GM12878 (cell line): Measurements from ENCODE around the gene LTBP2. TPM values are rescaled to one million over a fixed set of nuclear protein-coding genes. Genes with fewer than 3 reads are reported as not detected.

Experiments
- ATAC-seq: fragments of 200-7000 bp; cut with Tn5 transposase; 3 replicates; pipeline ENCODE4 v1.9.1; 2020; ENCODE audit warnings: mild to moderate bottlenecking, moderate library complexity
- BruUV-seq: library from RNA; stranded (reverse); fragments of 400-500 nt; replicated peaks from 2 replicates; lab custom pipeline; 2021; lab: Mats Ljungman, UMichigan
- CTCF ChIA-PET: fragments of 300-600 bp; sonication (Branson Sonifier 250); formaldehyde crosslinking; extraction: SDS; loops from one replicate; lab custom pipeline; 2021; ENCODE audit warnings: inconsistent platforms; lab: Yijun Ruan, JAX
- POLR2A ChIA-PET: fragments of 350-600 bp; formaldehyde crosslinking; extraction: SDS; loops from one replicate; lab custom pipeline; 2021; ENCODE audit warnings: inconsistent platforms; lab: Charles Lee
- RAD21 ChIA-PET: fragments of 300-600 bp; sonication (Branson Sonifier 250); formaldehyde crosslinking; loops from one replicate; lab custom pipeline; 2023; ENCODE audit warnings: antibody characterized with exemption; ENCODE audit not compliant: unreplicated experiment; lab: Charles Lee
- SMC1A ChIA-PET: fragments of 300-600 bp; sonication (Branson Sonifier 250); formaldehyde crosslinking; loops from one replicate; lab custom pipeline; 2023; ENCODE audit not compliant: unreplicated experiment, uncharacterized antibody; lab: Charles Lee
- DNase-seq: peaks from one replicate; pipeline ENCODE4 v3.0.0-alpha.2; 2011; ENCODE audit warnings: low read depth, low spot score
- FAIRE-seq: peaks from 3 replicates; lab custom pipeline; 2011; peaks lifted over from hg19 to GRCh38; lab: Jason Lieb, UNC
- H2AFZ ChIP-seq: 2 replicates; pipeline ENCODE4 v1.6.0; 2011; ENCODE audit warnings: low read depth, low read length, control low read depth; ENCODE audit not compliant: control insufficient read depth
- H3K27ac ChIP-seq: 2 replicates; pipeline ENCODE4 v1.5.1; 2011; ENCODE audit warnings: control low read depth; ENCODE audit not compliant: control insufficient read depth, insufficient read depth
- H3K27me3 ChIP-seq, 2 experiments: replicated peaks in 1 of 2; 2 replicates each; pipeline versions ENCODE4 v1.6.0 to v1.6.1; 2011; ENCODE audit warnings: low read length in 1 of 2; ENCODE audit not compliant: control insufficient read depth in 2 of 2, insufficient read depth in 2 of 2
- H3K36me3 ChIP-seq, 2 experiments: 2 replicates each; pipeline ENCODE4 v1.5.1; 2011; ENCODE audit warnings: low read length in 1 of 2; ENCODE audit not compliant: control insufficient read depth in 2 of 2, insufficient read depth in 2 of 2
- H3K4me1 ChIP-seq: 2 replicates; pipeline ENCODE4 v1.6.1; 2011; ENCODE audit warnings: mild to moderate bottlenecking, low read length, moderate library complexity, mixed read lengths; ENCODE audit not compliant: control insufficient read depth, insufficient read depth
- H3K4me2 ChIP-seq: 2 replicates; pipeline ENCODE4 v1.6.0; 2011; ENCODE audit warnings: control low read depth; ENCODE audit not compliant: control insufficient read depth, insufficient read depth
- H3K4me3 ChIP-seq: fragments of 200-600 bp; sonication (generic); 2 replicates; pipeline ENCODE4 v1.5.1; 2016
- H3K79me2 ChIP-seq: 2 replicates; pipeline ENCODE4 v1.6.0; 2011; ENCODE audit warnings: low read length; ENCODE audit not compliant: control insufficient read depth, insufficient read depth
- H3K9ac ChIP-seq: 2 replicates; pipeline ENCODE4 v1.8.0; 2011; ENCODE audit warnings: low read length, control low read depth, mixed read lengths; ENCODE audit not compliant: control insufficient read depth, insufficient read depth
- H3K9me3 ChIP-seq: replicated peaks from 3 replicates; pipeline ENCODE4 v1.5.1; 2011; ENCODE audit warnings: mild to moderate bottlenecking, low read length; ENCODE audit not compliant: control insufficient read depth, insufficient read depth
- H4K20me1 ChIP-seq: 2 replicates; pipeline ENCODE4 v1.6.0; 2011; ENCODE audit not compliant: control insufficient read depth, insufficient read depth
- CHD4 ChIP-seq: fragments of 200-600 bp; sonication (generic); IDR thresholded peaks from 2 replicates; pipeline ENCODE4 v1.6.1; 2016; ENCODE audit warnings: mild to moderate bottlenecking
- CREM ChIP-seq: IDR thresholded peaks from 2 replicates; pipeline ENCODE4 v1.6.1; 2014; ENCODE audit warnings: antibody characterized with exemption, low read depth
- MTA2 ChIP-seq: fragments of 450-650 bp; IDR thresholded peaks from 2 replicates; pipeline ENCODE4 v1.6.1; 2016; ENCODE audit warnings: low read depth, mild to moderate bottlenecking, moderate library complexity
- RELA ChIP-seq: fragments of 450-650 bp; IDR thresholded peaks from 2 replicates; pipeline ENCODE4 v1.8.0; 2014; ENCODE audit warnings: borderline replicate concordance; ENCODE audit not compliant: partially characterized antibody
- WRNIP1 ChIP-seq: IDR thresholded peaks from 2 replicates; pipeline ENCODE4 v1.6.1; 2011; ENCODE audit warnings: low read depth, low read length, improper control_type of control experiment, borderline replicate concordance
- ZNF274 ChIP-seq: IDR thresholded peaks from one replicate; pipeline ENCODE4 v1.8.0; 2011; ENCODE audit not compliant: insufficient read length, insufficient read depth
- WGBS: methylation state at CpG from one replicate; pipeline ENCODE4 v1.1.6; 2016; ENCODE audit warnings: low lambda C conversion rate; ENCODE audit not compliant: insufficient replicate concordance, insufficient coverage; ENCODE audit errors: missing lambda C conversion rate; 5-methylcytosine and 5-hydroxymethylcytosine counted together
- in situ Hi-C: fragments of 300-500 bp; cut with MboI; formaldehyde crosslinking; loops from 9 replicates; pipeline ENCODE4 v1.14.3; 2018; ENCODE audit warnings: mixed read lengths
- intact Hi-C: fragments of 100-400 bp; cut with micrococcal nuclease; formaldehyde crosslinking; loops from one replicate; pipeline ENCODE4 v1.14.2; 2022; ENCODE audit not compliant: unreplicated experiment
- polyA plus RNA-seq, 11 experiments: library from polyadenylated mRNA; depleted of rRNA in 4 of 11; unstranded in 6 of 11; stranded (reverse) in 5 of 11; fragments of >200 nt; fragmentation: Nextera tagmentation in 4 of 11; fragmentation: Illumina TruSeq in 1 of 11; extraction: Ambion mirVana in 4 of 11; extraction: Trizol in 1 of 11; gene quantifications; 1 replicate in 1 of 11; 2 replicates in 10 of 11; pipeline versions ENCODE4 v1.2.1 to v1.2.3, GENCODE V29; 2011 to 2016; ENCODE audit warnings: inconsistent platforms in 2 of 11, missing spikeins in 2 of 11, low read depth in 1 of 11
- total RNA-seq, 4 experiments: library from RNA; depleted of rRNA in 3 of 4; stranded (reverse); fragments of >200 nt in 3 of 4; fragmentation: Illumina TruSeq in 1 of 4; extraction: Trizol in 1 of 4; gene quantifications; 2 replicates each; pipeline versions ENCODE4 v1.2.1 to v1.2.3, GENCODE V29; 2013 to 2021

Gene LTBP2
- total and polyA plus RNA-seq, 10 of the 15 experiments (the other 5 are each of a cell fraction or from before 2014, with no cell fraction given), result 0.03 to 0.23 (median 0.06) TPM; not detected in 1

- H3K4me3 ChIP-seq, result no peak overlapping the region
- RAD21 ChIA-PET, result interaction anchor here (1.0 to 2.0 kb wide), 15 partner anchors 11 to 479 kb away, joined by 3 to 18 read pairs (median 5); partner anchors contain the start of gene YLPM1
- no peak for ATAC-seq
- SMC1A ChIA-PET, result interaction anchor here (0.9 to 2.3 kb wide), 14 partner anchors 9 to 244 kb away, joined by 3 to 10 read pairs (median 4); no protein-coding TSS in a partner anchor
- in situ Hi-C loops, result no loop called here
- WGBS, result 39% methylated on average over 4 of the region's 4 CpGs
- no peaks in the 10 kb centered on the region for H3K36me3 ChIP-seq
- POLR2A ChIA-PET, result interaction anchor here (0.5 kb wide), 1 partner anchor 779 kb away, joined by 5 read pairs; no protein-coding TSS in a partner anchor
- no peak overlapping the region for H2AFZ ChIP-seq
- H3K4me2 ChIP-seq, result no peak overlapping the region
- H3K27me3 ChIP-seq, result peaks cover 0 to 1% of the 10 kb centered on the region in 2 experiments; a peak in 2 of 4 replicates
- H3K9me3 ChIP-seq, result no peaks in the 10 kb centered on the region
- BruUV-seq, result no TSS peak
- no peak overlapping the region for H3K9ac ChIP-seq
- H3K27ac ChIP-seq, result no peak overlapping the region
- H3K79me2 ChIP-seq, result no peaks in the 10 kb centered on the region
- no peak for TF ChIP-seq RELA
- TF ChIP-seq CHD4, result no peak
- no peak for TF ChIP-seq ZNF274
- no peak for TF ChIP-seq MTA2
- no peak for TF ChIP-seq CREM
- TF ChIP-seq WRNIP1, result no peak
- TF ChIP-seq, all 136 proteins: peak for 0
- CTCF ChIA-PET, result interaction anchor here (0.8 to 3.0 kb wide), 36 partner anchors 8 to 693 kb away, joined by 3 to 34 read pairs (median 6); partner anchors contain the start of gene YLPM1
- FAIRE-seq (no peak), DNase-seq (no peak)
- intact Hi-C loops, result loop anchor here (1.0 to 5.0 kb wide), 5 partner anchors 38 to 247 kb away; no protein-coding TSS in a partner anchor
- H3K4me1 ChIP-seq, result peaks cover 6% of the 10 kb centered on the region
- no peaks in the 10 kb centered on the region for H4K20me1 ChIP-seq
These were observed 2.3 kb downstream of the LTBP2 start for GRCh38 chr14:74609721-74610120.
